Calu3 (cell line): ENCODE results near the gene PDE3B. TPM values are rescaled to one million over a fixed set of nuclear protein-coding genes. Genes with fewer than 3 reads are reported as not detected.

Source experiments
- BruUV-seq: library from RNA; stranded (reverse); fragments of 400-500 nt; replicated peaks from 2 replicates; lab custom pipeline; 2021; lab: Mats Ljungman, UMichigan
- CTCF ChIA-PET: fragments of 300-600 bp; sonication (Branson Sonifier 250); formaldehyde crosslinking; loops from one replicate; lab custom pipeline; 2022; ENCODE audit warnings: antibody characterized with exemption; lab: Charles Lee
- DNase-seq: peaks from one replicate; pipeline ENCODE4 v3.0.0; 2022
- H3K27ac Mint-ChIP-seq: one replicate; pipeline ENCODE4 v1.8.0; 2022; ENCODE audit warnings: mixed read lengths; ENCODE audit not compliant: unreplicated experiment
- H3K27me3 Mint-ChIP-seq: one replicate; pipeline ENCODE4 v1.8.0; 2022; ENCODE audit warnings: mixed read lengths; ENCODE audit not compliant: unreplicated experiment
- H3K36me3 Mint-ChIP-seq: one replicate; pipeline ENCODE4 v1.8.0; 2022; ENCODE audit warnings: mild to moderate bottlenecking, moderate library complexity, mixed read lengths; ENCODE audit not compliant: insufficient read depth, unreplicated experiment
- H3K4me1 Mint-ChIP-seq: one replicate; pipeline ENCODE4 v1.8.0; 2022; ENCODE audit warnings: mild to moderate bottlenecking, low read depth, mixed read lengths; ENCODE audit not compliant: unreplicated experiment
- H3K4me3 Mint-ChIP-seq: one replicate; pipeline ENCODE4 v1.8.0; 2022; ENCODE audit warnings: mild to moderate bottlenecking, low read depth, moderate library complexity, mixed read lengths; ENCODE audit not compliant: unreplicated experiment
- H3K9me3 Mint-ChIP-seq: one replicate; pipeline ENCODE4 v1.8.0; 2022; ENCODE audit warnings: low read depth, mixed read lengths; ENCODE audit not compliant: unreplicated experiment
- CTCF ChIP-seq: fragments of 200-600 bp; IDR thresholded peaks from one replicate; pipeline ENCODE4 v1.8.0; 2022; ENCODE audit warnings: antibody characterized with exemption; ENCODE audit not compliant: unreplicated experiment
- intact Hi-C: fragments of 100-400 bp; cut with micrococcal nuclease; formaldehyde crosslinking; loops from one replicate; pipeline ENCODE4 v1.10.0; 2022; ENCODE audit not compliant: unreplicated experiment
- total RNA-seq: library from RNA; stranded (reverse); gene quantifications from 2 replicates; pipeline ENCODE4 v1.2.3, GENCODE V29; 2022

Gene PDE3B
- total RNA-seq, 1 experiment from 2014 or later: 4.5 TPM

- Mint-ChIP-seq H3K9me3 (no peaks in the 10 kb centered on the region), H3K4me3 (no peak overlapping the region), H3K27ac (no peak overlapping the region), H3K27me3 (no peaks in the 10 kb centered on the region), H3K36me3 (no peaks in the 10 kb centered on the region), H3K4me1 (no peaks in the 10 kb centered on the region)
- no peak for TF ChIP-seq CTCF
- CTCF ChIA-PET: interaction anchor here (0.6 kb wide), 1 partner anchor 144 kb away, joined by 4 read pairs; no protein-coding TSS in a partner anchor
- BruUV-seq: no TSS peak
- intact Hi-C loops: no loop called here
- DNase-seq: no peak
These were observed 121.2 kb downstream of the PDE3B start for GRCh38 chr11:14764579-14765527.

- intact Hi-C loops: no loop called here
- H3K9me3 Mint-ChIP-seq: no peaks in the 10 kb centered on the region
- H3K27ac Mint-ChIP-seq: no peak overlapping the region
- CTCF ChIA-PET: interaction anchor here (0.7 kb wide), 1 partner anchor 11 kb away, joined by 3 read pairs; no protein-coding TSS in a partner anchor
- TF ChIP-seq CTCF: no peak
- H3K4me3 Mint-ChIP-seq: no peak overlapping the region
- no peaks in the 10 kb centered on the region for H3K4me1 Mint-ChIP-seq
- no TSS peak for BruUV-seq
- DNase-seq: no peak
- H3K27me3 Mint-ChIP-seq: no peaks in the 10 kb centered on the region
- no peaks in the 10 kb centered on the region for H3K36me3 Mint-ChIP-seq
These were observed 123.0 kb downstream of the PDE3B start for GRCh38 chr11:14766585-14766984.

GRCh38 chr11:14768526-14769188 lies 125.1 kb downstream of the PDE3B start:
- CTCF ChIA-PET: no interaction called here
- H3K9me3 Mint-ChIP-seq: no peaks in the 10 kb centered on the region
- intact Hi-C loops: no loop called here
- no peaks in the 10 kb centered on the region for H3K27me3 Mint-ChIP-seq
- no peak overlapping the region for H3K27ac Mint-ChIP-seq
- H3K4me1 Mint-ChIP-seq: no peaks in the 10 kb centered on the region
- H3K36me3 Mint-ChIP-seq: no peaks in the 10 kb centered on the region
- BruUV-seq: no TSS peak
- H3K4me3 Mint-ChIP-seq: no peak overlapping the region
- no peak for DNase-seq
- no peak for TF ChIP-seq CTCF

GRCh38 chr11:14773755-14774154 lies 130.2 kb downstream of the PDE3B start:
- intact Hi-C loops: loop anchor here (5.0 kb wide), 1 partner anchor 236 kb away; no protein-coding TSS in a partner anchor
- H3K9me3 Mint-ChIP-seq: peaks cover under 1% of the 10 kb centered on the region
- H3K4me1 Mint-ChIP-seq: peaks cover 9% of the 10 kb centered on the region
- no peak overlapping the region for H3K4me3 Mint-ChIP-seq
- no peaks in the 10 kb centered on the region for H3K36me3 Mint-ChIP-seq
- CTCF ChIA-PET: no interaction called here
- peak; percentile 2 for DNase-seq
- BruUV-seq: no TSS peak
- H3K27ac Mint-ChIP-seq: no peak overlapping the region
- TF ChIP-seq CTCF: no peak
- no peaks in the 10 kb centered on the region for H3K27me3 Mint-ChIP-seq
